NCI-H345 treated with DMSO at 0.1 percent for 48 hours (cell line): ENCODE results near the gene SLC52A3.

Source experiments
- DNase-seq: peaks from one replicate; lab custom pipeline; 2025; ENCODE audit not compliant: unreplicated experiment; lab: John Stamatoyannopoulos, UW

SLC52A3 gene

DNA sequence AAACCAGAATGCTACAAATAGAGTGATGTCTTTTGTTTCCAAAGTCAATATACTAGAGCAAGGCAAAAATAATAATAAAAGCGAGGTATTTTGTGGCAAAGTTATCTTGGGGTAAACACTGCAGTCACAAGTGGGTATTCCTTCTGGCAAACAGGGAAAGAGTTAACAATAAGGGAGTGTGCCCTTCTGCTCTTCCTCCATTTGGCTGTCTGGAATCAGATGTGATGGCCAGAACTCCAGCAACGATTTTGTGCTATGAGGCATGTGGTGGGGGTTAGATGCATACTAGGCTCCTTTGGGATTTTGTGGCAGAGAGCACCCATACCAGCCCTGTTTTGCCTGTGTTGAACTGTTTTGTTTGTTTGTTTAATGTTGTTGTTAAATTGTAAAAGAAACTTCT lies 2.4 kb upstream of the SLC52A3 start:
- no peak for DNase-seq

DNA sequence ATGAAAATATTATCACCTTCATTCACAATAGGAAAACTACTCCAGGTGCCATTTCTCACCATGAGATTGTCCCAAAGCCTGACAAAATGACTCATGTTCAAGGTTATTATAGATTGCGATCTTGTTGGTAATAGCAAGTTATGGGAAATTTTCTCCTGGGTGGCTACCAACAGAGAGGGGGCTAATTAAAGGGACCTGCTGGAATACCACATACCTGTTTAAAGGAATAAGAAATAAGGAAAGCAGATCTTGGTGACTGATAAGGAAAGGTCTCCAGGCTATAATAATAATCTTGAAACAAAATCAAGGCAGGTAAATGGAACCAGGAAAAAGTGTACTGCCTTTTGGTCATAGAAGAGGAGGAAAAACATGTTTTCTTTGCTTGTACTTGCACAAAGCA lies 1.4 kb downstream of the SLC52A3 start:
- DNase-seq: no peak

- DNase-seq: no peak
Observed at GRCh38 chr20:764255-764654, 4.0 kb downstream of the SLC52A3 start.

DNA sequence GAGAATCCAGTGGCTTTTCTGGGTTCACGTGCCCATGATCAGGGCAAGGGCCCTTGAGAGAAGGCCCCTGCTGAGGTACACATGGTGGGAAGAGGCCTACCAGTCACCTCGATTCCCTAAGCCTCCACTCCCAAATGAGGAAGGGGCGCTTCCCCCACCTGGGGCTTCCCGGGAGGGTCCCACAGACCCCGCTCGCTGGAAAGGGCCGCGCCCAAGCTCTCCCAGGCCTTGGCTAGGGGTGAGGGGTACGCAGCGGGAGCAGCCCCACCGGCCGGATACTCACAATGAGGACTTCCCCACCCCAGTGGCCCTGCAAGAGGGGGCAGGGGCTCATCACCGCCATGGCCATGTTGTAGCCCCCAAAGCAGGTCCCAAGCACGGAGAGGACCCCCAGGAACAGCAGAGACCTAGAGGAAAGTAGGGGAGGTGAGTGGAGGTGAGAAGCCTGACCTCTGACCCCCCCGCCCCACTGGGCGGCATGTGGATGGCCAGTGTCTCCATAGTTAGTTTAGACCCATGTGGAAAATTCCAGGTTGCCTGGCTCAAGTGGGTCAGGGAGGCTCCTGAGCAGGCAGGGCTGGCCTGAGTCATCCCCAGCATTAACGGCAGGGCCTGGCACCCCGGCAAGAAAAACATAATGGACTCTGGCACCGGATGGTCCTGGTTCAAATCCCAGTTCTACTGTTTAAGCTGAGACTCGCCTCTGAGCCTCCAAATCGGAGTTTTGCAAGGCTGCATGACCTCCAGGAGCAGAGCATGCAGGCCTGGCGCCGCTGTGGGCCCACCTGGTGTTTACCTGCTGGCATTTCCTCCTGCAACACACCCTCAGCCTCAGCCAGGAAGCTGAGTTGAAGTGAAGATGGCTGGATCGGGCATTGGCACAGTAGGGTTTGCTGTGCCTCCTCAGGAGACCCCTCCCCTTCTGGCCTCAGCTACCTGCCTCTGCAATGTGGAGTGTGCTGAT lies 6.6 kb downstream of the SLC52A3 start:
- no peak for DNase-seq

- DNase-seq: no peak
Observed at GRCh38 chr20:760751-761417, 7.4 kb downstream of the SLC52A3 start.

DNA sequence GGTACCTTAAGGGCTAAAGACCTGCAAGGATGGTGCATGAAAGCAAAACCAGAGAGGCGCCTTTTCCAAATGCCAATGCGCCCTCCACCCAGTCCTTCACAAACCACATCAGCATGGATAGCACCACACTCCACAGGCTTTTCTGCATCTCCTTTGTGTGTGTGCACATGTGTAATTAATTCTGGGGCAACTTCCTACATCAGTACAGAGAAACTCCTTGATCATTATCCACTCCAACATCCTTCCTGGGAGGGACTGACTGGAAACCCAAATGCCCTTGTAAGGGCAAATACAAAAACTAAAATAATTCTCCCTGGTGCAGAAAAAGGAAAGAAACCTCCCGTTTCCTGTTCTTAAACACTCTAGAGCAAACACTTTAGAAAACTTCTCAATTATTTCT lies 10.8 kb downstream of the SLC52A3 start:
- no peak for DNase-seq

DNA sequence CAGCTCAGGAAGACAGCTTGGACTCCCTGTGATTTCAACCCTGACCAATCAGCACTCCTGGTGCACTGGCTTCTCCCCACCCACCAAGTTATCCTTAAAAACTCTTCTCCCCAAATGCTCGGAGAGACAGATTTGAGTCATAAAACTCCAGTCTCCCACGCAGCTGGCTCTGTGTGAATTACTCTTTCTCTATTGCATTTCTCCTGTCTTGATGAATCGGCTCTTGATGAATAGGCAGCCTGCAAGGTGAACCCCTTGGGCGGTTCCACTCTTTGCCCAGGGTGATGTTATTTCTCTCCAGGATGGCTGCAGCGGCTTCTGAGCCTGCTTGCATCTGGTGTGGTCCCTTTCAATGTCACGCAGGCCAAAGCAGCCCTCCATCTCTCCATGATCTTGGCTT lies 12.4 kb downstream of the SLC52A3 start:
- DNase-seq: no peak

DNA sequence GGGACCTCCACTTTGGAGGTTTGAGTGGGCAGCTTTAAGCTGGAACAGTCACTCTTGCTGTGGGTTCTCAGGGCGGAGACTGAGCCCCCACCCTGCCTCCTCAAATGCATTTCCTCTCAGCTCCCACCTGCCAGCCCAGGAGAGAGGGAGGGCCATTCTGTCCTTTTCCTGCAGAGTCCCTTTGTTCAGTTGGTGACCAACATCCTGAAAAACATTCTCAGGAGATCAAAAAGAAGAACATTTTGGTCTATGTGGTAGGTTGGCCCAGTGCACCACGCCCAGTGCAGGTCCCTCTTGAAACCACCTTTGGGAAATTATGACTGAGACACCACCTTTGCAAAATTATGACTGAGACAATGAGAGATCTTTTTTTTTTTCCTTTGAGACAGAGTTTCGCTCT lies 13.4 kb downstream of the SLC52A3 start:
- DNase-seq: no peak

DNA sequence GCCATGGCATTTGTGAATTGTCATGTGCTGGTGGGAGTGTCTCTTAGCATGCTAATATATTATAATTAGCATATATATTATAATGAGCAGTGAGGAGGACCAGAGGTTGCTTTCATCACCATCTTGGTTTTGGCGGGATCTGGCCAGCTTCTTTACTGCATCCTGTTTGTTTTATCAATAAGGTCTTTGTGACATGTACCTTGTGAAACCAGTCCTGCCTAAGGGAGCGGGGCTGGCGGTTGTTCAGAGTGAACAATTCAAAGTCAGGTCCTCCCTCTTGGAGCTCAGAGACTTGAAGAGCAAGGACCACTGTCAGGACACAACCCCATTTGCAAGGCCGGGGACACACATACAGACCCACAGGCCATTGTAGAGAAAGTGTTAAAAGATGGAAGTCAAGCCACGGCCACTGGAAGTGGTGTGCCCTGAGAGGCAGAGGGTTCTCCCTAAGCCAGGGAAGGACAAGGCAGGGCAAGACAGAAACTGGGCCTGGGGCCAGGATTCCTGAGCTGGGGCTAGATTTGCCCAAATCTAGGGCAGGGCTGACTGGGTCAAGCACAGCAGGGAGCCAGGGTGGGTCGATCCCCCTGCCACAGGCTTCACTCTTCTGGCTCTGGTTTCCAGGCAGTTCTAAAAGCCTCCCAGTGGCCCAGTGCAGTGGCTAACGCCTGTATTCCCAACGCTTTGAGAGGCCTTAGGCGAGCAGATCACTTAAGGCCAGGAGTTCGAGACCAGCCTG lies 14.2 kb downstream of the SLC52A3 start:
- DNase-seq: no peak

DNA sequence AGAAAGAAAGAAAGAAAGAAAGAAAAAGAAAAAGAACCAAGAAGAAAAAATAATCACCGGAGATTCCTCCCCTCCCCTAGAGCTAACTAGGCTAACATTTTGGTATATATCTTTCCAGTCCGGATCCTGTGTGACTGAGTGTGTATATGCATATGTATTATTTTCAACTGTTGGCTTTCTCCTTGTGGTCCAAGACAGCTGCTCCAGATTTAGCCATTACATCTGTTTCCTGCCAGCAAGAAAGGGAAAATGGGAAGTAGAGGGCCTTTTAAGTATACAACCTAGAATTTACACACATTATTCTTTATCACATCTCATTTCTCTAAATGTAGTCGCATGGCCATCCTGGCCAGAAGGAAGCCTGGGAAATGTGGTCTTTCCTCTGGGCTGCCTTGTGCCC lies 15.2 kb downstream of the SLC52A3 start:
- DNase-seq: no peak

GRCh38 chr20:752291-752690 lies 16.0 kb downstream of the SLC52A3 start:
- no peak for DNase-seq

DNA sequence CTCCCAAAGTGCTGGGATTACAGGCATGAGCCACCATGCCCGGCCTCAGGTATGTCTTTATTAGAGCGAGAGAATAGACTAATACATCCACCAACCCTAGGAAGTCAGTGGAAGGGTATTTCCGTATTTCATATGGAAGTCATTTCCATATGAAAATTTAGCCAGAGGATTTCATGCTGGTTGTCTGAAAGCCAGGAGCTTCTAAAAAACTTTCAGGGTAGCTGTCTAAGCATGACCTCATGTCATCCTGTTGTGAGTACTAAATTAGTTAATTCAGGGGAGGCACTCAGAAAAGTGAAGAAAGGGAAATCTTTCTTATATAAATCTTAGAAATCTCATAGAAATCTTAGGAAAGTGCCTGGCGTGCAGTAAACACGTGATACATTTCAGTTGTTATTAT lies 16.5 kb downstream of the SLC52A3 start:
- no peak for DNase-seq

DNA sequence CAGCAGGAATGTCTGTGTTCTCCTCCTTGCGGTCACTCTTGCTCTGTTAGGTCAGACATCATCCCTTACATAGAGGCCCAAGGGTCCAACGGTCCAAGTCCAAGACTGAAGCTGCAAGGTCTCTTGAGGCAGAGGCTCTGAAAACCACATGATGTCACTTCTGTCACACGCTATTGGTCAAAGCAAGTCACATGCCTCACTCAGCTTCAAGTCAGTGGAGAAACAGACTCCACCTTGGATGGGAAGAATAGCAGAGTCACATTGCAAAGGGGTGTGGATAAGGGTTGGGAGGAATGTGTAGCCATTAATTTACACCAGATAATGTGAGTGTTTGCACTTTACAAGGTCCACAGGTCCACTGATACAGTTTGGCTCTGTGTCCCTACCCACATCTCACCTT lies 17.5 kb downstream of the SLC52A3 start:
- DNase-seq: no peak

DNA sequence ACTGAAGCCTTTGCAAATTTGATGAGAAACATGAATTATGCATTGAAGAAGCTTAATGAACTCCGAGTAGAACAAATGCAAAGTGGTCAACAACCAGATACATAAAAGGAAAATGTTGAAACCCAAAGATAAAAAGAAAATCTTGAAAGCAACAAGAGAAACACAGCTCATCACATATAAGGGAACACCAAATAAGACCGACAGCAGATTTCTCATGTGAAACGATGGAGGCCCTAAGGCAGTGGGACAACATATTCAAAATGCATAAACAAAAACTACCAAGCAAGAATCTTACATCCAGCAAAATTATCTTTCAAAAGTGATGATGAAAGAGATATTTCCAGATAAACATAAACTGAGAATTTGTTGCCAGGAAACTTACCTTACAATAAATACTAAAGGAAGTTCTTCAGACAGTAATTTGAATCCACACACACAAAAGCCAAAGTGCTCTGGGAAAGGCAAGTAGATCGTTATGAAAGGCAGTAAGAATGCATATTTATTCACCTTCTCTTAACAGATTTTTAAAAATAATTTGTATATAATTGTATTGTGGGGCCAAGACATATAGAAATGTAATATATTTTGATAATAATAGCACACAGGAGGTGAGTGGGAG lies 22.5 kb downstream of the SLC52A3 start:
- DNase-seq: no peak

- DNase-seq: no peak
Observed at GRCh38 chr20:742156-742555, 26.1 kb downstream of the SLC52A3 start.

- DNase-seq: no peak
Observed at GRCh38 chr20:741620-742019, 26.7 kb downstream of the SLC52A3 start.

- no peak for DNase-seq
Observed at GRCh38 chr20:740162-740561, 28.1 kb downstream of the SLC52A3 start.

DNA sequence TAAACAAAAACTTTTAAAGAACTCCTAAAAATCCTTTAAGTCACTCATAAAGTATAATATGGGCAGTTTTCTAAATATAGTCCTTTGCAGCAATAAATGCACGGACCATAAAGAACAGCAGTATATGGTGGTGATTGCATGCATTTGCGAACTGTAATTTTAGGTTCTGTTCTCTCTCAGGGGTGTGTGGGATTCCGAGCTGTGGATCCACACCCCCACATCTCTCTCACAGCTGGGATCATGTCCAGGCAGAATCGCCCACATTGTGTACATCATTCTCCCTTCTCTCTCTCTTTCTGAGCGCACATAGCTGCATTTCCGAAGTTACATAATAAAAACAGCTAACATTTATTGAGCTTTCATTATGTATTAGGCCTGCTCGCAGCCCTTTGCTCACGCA lies 28.6 kb downstream of the SLC52A3 start:
- DNase-seq: no peak

DNA sequence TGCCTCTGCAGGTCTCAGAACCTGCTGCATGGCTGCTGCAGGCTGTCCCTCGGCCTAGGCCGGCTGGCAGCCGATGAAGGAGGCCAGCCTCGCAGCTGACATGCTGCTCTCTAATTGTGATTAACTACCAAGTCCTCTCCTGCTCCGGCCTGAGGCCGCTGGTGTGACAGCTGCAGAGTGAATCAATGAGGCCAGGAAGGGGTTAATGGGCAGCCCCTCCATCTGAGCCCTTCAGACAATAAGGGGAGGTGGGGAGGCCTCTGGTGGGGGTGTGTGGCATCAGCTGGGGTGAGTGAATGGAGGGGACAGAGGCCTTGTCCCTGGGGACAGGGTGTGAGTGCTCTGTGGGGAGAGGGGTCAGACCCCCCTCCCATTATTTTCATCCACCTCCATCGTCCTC lies 34.4 kb downstream of the SLC52A3 start:
- DNase-seq: no peak

GRCh38 chr20:732727-733126 lies 35.6 kb downstream of the SLC52A3 start:
- DNase-seq: no peak

DNA sequence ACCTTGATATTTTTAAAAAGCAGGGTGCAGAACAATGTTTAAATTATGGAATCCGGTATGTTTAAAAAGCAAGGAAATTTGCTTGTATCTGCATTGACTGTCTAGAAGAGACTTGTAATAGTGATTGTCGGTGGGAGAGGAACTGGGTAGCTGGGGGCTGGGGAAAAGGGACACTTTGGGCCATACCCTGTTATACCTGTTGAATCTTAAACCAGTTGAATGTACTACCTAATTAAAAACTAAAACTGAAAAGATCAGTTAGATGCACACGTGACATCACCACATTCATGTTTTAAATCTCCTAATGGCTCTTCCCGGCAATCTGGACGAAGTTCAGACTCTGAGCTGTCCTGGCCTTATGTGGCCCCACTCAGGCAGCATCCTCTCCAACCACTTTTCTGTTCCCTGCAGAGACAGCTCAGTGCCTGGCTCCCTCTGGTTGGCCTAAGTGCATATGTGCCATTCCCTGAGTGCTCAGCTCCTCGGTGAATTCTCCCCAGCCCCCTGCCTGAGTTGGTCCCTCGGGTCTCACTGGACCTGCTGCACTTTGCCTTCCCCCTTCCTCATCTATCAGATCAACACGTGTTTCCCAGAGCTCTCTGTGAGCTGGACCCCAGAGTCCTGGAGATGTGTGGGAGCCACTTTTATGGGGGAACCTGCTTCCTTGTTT lies 36.3 kb downstream of the SLC52A3 start:
- no peak for DNase-seq
